Kidney (tissue), 14 donors: Measurements from ENCODE around the gene PDGFB. TPM values are rescaled to one million over a fixed set of nuclear protein-coding genes. Genes with fewer than 3 reads are reported as not detected.

ENCODE experiments used
- DNase-seq, 5 donors: peaks; one replicate each; pipeline ENCODE4 v3.0.0-alpha.2; 2013 to 2020
- FAIRE-seq: peaks from 2 replicates; lab custom pipeline; 2012; peaks lifted over from hg19 to GRCh38; lab: Jason Lieb, UNC
- H3K27ac ChIP-seq, 2 donors: one replicate each; pipeline ENCODE4 v1.7.0; 2013; ENCODE audit warnings: low read depth in 2 of 2, low read length in 2 of 2, inconsistent platforms in 1 of 2
- H3K27me3 ChIP-seq: one replicate; pipeline ENCODE4 v1.7.1; 2013; ENCODE audit warnings: low read length, inconsistent platforms; ENCODE audit not compliant: control insufficient read depth, insufficient read depth
- H3K36me3 ChIP-seq, 3 donors: one replicate each; pipeline versions ENCODE4 v1.7.0 to v1.7.1; 2013; ENCODE audit warnings: low read length in 3 of 3, control low read depth in 1 of 3, inconsistent platforms in 1 of 3; ENCODE audit not compliant: insufficient read depth in 3 of 3, control insufficient read depth in 2 of 3
- H3K4me1 ChIP-seq, 3 donors: one replicate each; pipeline versions ENCODE4 v1.7.0 to v1.7.1; 2013; ENCODE audit warnings: low read length in 3 of 3, inconsistent platforms in 1 of 3, low read depth in 1 of 3; ENCODE audit not compliant: control insufficient read depth in 2 of 3, insufficient read depth in 2 of 3
- H3K4me3 ChIP-seq, 3 donors: one replicate each; pipeline versions ENCODE4 v1.7.0 to v1.8.1; 2013; ENCODE audit warnings: low read length in 3 of 3, control low read depth in 1 of 3, inconsistent platforms in 1 of 3
- H3K9ac ChIP-seq, 3 donors: one replicate each; pipeline versions ENCODE4 v1.7.0 to v1.7.1; 2013; ENCODE audit warnings: low read length in 3 of 3, control low read depth in 1 of 3, inconsistent platforms in 1 of 3
- H3K9me3 ChIP-seq, 3 donors: one replicate each; pipeline versions ENCODE4 v1.7.0 to v1.7.1; 2013; ENCODE audit warnings: low read length in 3 of 3, control low read depth in 1 of 3, inconsistent platforms in 1 of 3; ENCODE audit not compliant: control insufficient read depth in 2 of 3, insufficient read depth in 1 of 3
- CTCF ChIP-seq: IDR thresholded peaks from 3 replicates; pipeline ENCODE4 v1.5.1; 2012; ENCODE audit warnings: mild to moderate bottlenecking, moderate library complexity, borderline replicate concordance; ENCODE audit not compliant: insufficient read depth; ENCODE audit errors: extremely low read depth
- intact Hi-C: fragments of 100-400 bp; cut with DNase I; formaldehyde crosslinking; loops from one replicate; pipeline ENCODE4 v1.11.1; 2022
- polyA plus RNA-seq: library from polyadenylated mRNA; stranded (reverse); fragments of 350-450 nt; fragmentation: Illumina TruSeq; extraction: RNeasy Lipid Tissue Mini Kit (QIAGEN cat#74804); gene quantifications from one replicate; pipeline ENCODE4 v1.2.3, GENCODE V29; 2014; ENCODE audit warnings: low read depth, low replicate concordance; ENCODE audit not compliant: insufficient read depth
- total RNA-seq: library from RNA; stranded (reverse); fragmentation: NEBNext Ultra II Directional; extraction: Animal tissue kit (Norgen Biotek cat#: 25700); gene quantifications from one replicate; pipeline ENCODE4 v1.2.1, GENCODE V29; 2021
- donor health status: control.
- donor health status: control.
- donor health status: control.
- donor health status: control.
- donor health status: control.
- donor health status: DM: yes; HTN: yes; CAD: no.
- donor health status: Normal renal cell carcinoma (clear cell type).

Gene PDGFB
- total and polyA plus RNA-seq, 2 donors from 2014 or later = 10.4 to 14.2 TPM

- H3K4me1 ChIP-seq = peaks cover 0 to 27% (median 11%) of the 10 kb centered on the region in 3 donors
- intact Hi-C loops = loop anchor here (10.0 kb wide), 1 partner anchor 53 kb away; no protein-coding TSS in a partner anchor
- no peak overlapping the region for H3K4me3 ChIP-seq
- H3K9ac ChIP-seq = no peak overlapping the region
- H3K27ac ChIP-seq = no peak overlapping the region
- TF ChIP-seq CTCF = no peak
- FAIRE-seq (no peak), DNase-seq (no peak)
- H3K27me3 ChIP-seq = no peaks in the 10 kb centered on the region
- H3K36me3 ChIP-seq = no peaks in the 10 kb centered on the region
- peaks cover 0 to 5% (median 2%) of the 10 kb centered on the region in 3 donors for H3K9me3 ChIP-seq
Observed at GRCh38 chr22:39181778-39182177, 63.0 kb downstream of the PDGFB start.

- Histone ChIP-seq H3K36me3 (no peaks in the 10 kb centered on the region), H3K9ac (no peak overlapping the region), H3K4me1 (peaks cover 0 to 31% (median 15%) of the 10 kb centered on the region in 3 donors), H3K9me3 (peaks cover 0 to under 1% (median 0%) of the 10 kb centered on the region in 3 donors), H3K4me3 (no peak overlapping the region), H3K27ac (no peak overlapping the region), H3K27me3 (no peaks in the 10 kb centered on the region)
- FAIRE-seq = no peak
- intact Hi-C loops = loop anchor here (10.0 kb wide), 1 partner anchor 53 kb away; no protein-coding TSS in a partner anchor
- TF ChIP-seq CTCF = no peak
- DNase-seq = no peak
Observed at GRCh38 chr22:39181356-39181755, 63.4 kb downstream of the PDGFB start.

GRCh38 chr22:39179841-39180335 is 64.9 kb downstream of the PDGFB start:
- H3K27ac ChIP-seq = no peak overlapping the region
- intact Hi-C loops = loop anchor here (10.0 kb wide), 1 partner anchor 55 kb away; no protein-coding TSS in a partner anchor

More at GRCh38 chr22:39179841-39180335, 64.9 kb downstream of the PDGFB start:
- Histone ChIP-seq H3K4me3 (no peak overlapping the region), H3K9me3 (no peaks in the 10 kb centered on the region), H3K4me1 (peaks cover 0 to 40% (median 24%) of the 10 kb centered on the region in 3 donors), H3K36me3 (no peaks in the 10 kb centered on the region), H3K9ac (no peak overlapping the region), H3K27me3 (no peaks in the 10 kb centered on the region)
- no peak for TF ChIP-seq CTCF
- FAIRE-seq (no peak), DNase-seq (peak in 4 of 5 donors; percentile 43 to 78 (median 56))
